Loucy (cell line): ENCODE data around the gene ABCA8.

Experiments
- H2AFZ ChIP-seq: fragments of 200-600 bp; sonication (generic); 2 replicates; pipeline ENCODE4 v1.6.0; 2016; ENCODE audit warnings: antibody characterized with exemption, mild to moderate bottlenecking, low read length, moderate library complexity
- H3F3A ChIP-seq: fragments of 200-600 bp; 2 replicates; pipeline ENCODE4 v1.6.0; 2016; ENCODE audit warnings: antibody characterized with exemption, low read depth, mild to moderate bottlenecking
- H3K27me3 ChIP-seq: fragments of 200-600 bp; sonication (generic); 2 replicates; pipeline ENCODE4 v1.6.1; 2014; ENCODE audit warnings: low read length, mild to moderate bottlenecking; ENCODE audit not compliant: insufficient read depth, poor library complexity, severe bottlenecking
- H3K36me3 ChIP-seq: fragments of 200-600 bp; sonication (generic); 2 replicates; pipeline ENCODE4 v1.6.1; 2016; ENCODE audit warnings: low read length; ENCODE audit not compliant: insufficient read depth
- H3K4me1 ChIP-seq: fragments of 200-600 bp; sonication (generic); 2 replicates; pipeline ENCODE4 v1.5.1; 2014; ENCODE audit warnings: low read length, mild to moderate bottlenecking; ENCODE audit not compliant: insufficient read depth, poor library complexity, severe bottlenecking
- H3K4me2 ChIP-seq: fragments of 200-600 bp; sonication (generic); 2 replicates; pipeline ENCODE4 v1.6.0; 2014; ENCODE audit warnings: antibody characterized with exemption, low read length, low read depth, mild to moderate bottlenecking; ENCODE audit not compliant: poor library complexity, severe bottlenecking
- H3K4me3 ChIP-seq: fragments of 200-600 bp; sonication (generic); 2 replicates; pipeline ENCODE4 v1.5.1; 2014; ENCODE audit warnings: low read length, mild to moderate bottlenecking, mixed read lengths; ENCODE audit not compliant: poor library complexity, severe bottlenecking
- H3K79me2 ChIP-seq: fragments of 200-600 bp; sonication (generic); 2 replicates; pipeline ENCODE4 v1.6.1; 2014; ENCODE audit warnings: low read length; ENCODE audit not compliant: insufficient read depth
- H3K9ac ChIP-seq: fragments of 200-600 bp; sonication (generic); 2 replicates; pipeline ENCODE4 v1.6.0; 2014; ENCODE audit warnings: mild to moderate bottlenecking, low read depth, low read length, moderate library complexity; ENCODE audit not compliant: poor library complexity, severe bottlenecking
- H3K9me2 ChIP-seq: fragments of 200-600 bp; sonication (generic); replicated peaks from 2 replicates; pipeline ENCODE4 v1.6.1; 2016; ENCODE audit warnings: low read depth, low read length, mixed read lengths
- H3K9me3 ChIP-seq: fragments of 200-600 bp; sonication (generic); 2 replicates; pipeline ENCODE4 v1.6.1; 2014; ENCODE audit warnings: mild to moderate bottlenecking, antibody characterized with exemption, low read length, low read depth; ENCODE audit not compliant: insufficient read depth
- H4K20me1 ChIP-seq: fragments of 200-600 bp; sonication (generic); 2 replicates; pipeline ENCODE4 v1.6.0; 2014; ENCODE audit warnings: antibody characterized with exemption, low read length, mild to moderate bottlenecking; ENCODE audit not compliant: insufficient read depth, poor library complexity, severe bottlenecking
- CTCF ChIP-seq: fragments of 200-600 bp; sonication (generic); conservative IDR thresholded peaks from 2 replicates; pipeline ENCODE4 v1.5.1; 2014; ENCODE audit warnings: mild to moderate bottlenecking, antibody characterized with exemption, low read length
- EZH2phosphoT487 ChIP-seq: fragments of 200-600 bp; IDR thresholded peaks from 2 replicates; pipeline ENCODE4 v1.6.1; 2018; ENCODE audit warnings: antibody characterized with exemption, mild to moderate bottlenecking, moderate library complexity, borderline replicate concordance

Gene ABCA8

GRCh38 chr17:68834328-68834836 lies 120.8 kb downstream of the ABCA8 start:
- no peak overlapping the region for H3K9ac ChIP-seq
- H3K4me1 ChIP-seq, result no peaks in the 10 kb centered on the region
- no peak overlapping the region for H3K4me2 ChIP-seq
- TF ChIP-seq EZH2phosphoT487 (no peak), CTCF (no peak)
- H4K20me1 ChIP-seq, result no peaks in the 10 kb centered on the region
- no peaks in the 10 kb centered on the region for H3K36me3 ChIP-seq
- H3K27me3 ChIP-seq, result no peaks in the 10 kb centered on the region
- H3F3A ChIP-seq, result no peaks in the 10 kb centered on the region
- H3K9me3 ChIP-seq, result no peaks in the 10 kb centered on the region
- no peak overlapping the region for H2AFZ ChIP-seq
- H3K9me2 ChIP-seq, result no peaks in the 10 kb centered on the region
- H3K79me2 ChIP-seq, result no peaks in the 10 kb centered on the region
- H3K4me3 ChIP-seq, result no peak overlapping the region

GRCh38 chr17:68832109-68832802 lies 122.9 kb downstream of the ABCA8 start:
- TF ChIP-seq EZH2phosphoT487 (no peak), CTCF (no peak)
- Histone ChIP-seq H3K9me2 (no peaks in the 10 kb centered on the region), H3K79me2 (no peaks in the 10 kb centered on the region), H3K9ac (no peak overlapping the region), H4K20me1 (no peaks in the 10 kb centered on the region), H3K4me3 (no peak overlapping the region), H3K9me3 (no peaks in the 10 kb centered on the region), H3K36me3 (no peaks in the 10 kb centered on the region), H3K4me2 (no peak overlapping the region), H3K4me1 (no peaks in the 10 kb centered on the region), H2AFZ (no peak overlapping the region), H3K27me3 (no peaks in the 10 kb centered on the region), H3F3A (no peaks in the 10 kb centered on the region)

GRCh38 chr17:68831170-68831569 lies 124.0 kb downstream of the ABCA8 start:
- no peak overlapping the region for H3K4me2 ChIP-seq
- no peak for TF ChIP-seq CTCF
- no peak for TF ChIP-seq EZH2phosphoT487

More at GRCh38 chr17:68831170-68831569, 124.0 kb downstream of the ABCA8 start:
- Histone ChIP-seq H3K27me3 (no peaks in the 10 kb centered on the region), H4K20me1 (no peaks in the 10 kb centered on the region), H3K4me1 (no peaks in the 10 kb centered on the region), H2AFZ (no peak overlapping the region), H3K9me3 (no peaks in the 10 kb centered on the region), H3K9ac (no peak overlapping the region), H3K79me2 (no peaks in the 10 kb centered on the region), H3K4me3 (no peak overlapping the region), H3F3A (no peaks in the 10 kb centered on the region), H3K9me2 (no peaks in the 10 kb centered on the region), H3K36me3 (no peaks in the 10 kb centered on the region)
